Measurements from ENCODE around the gene RNF157. TPM values are rescaled to one million over a fixed set of nuclear protein-coding genes. Genes with fewer than 3 reads are reported as not detected.
A peak's percentile ranks its signal among the peaks of the same experiment; 100 is the strongest.

Gene RNF157
- total RNA-seq (1 to 10 TPM; 1.3 to 4.3 (median 2.6) TPM), polyA plus RNA-seq (1 to 10 TPM; 1.4 to 1.9 TPM)
- long read RNA-seq, donor 1, partial matches to known transcripts = 4 of 4 reads
- long read RNA-seq, donor 1, other reads (novel, unspliced or antisense) = 0 of 4 reads
- long read RNA-seq, donor 2, full-length matches to known transcripts = 3 of 3 reads
- long read RNA-seq, donor 2, partial matches to known transcripts = 0 of 3 reads
- long read RNA-seq, donor 2, other reads (novel, unspliced or antisense) = 0 of 3 reads
- long read RNA-seq, donor 3, partial matches to known transcripts = 1 of 1 reads
- long read RNA-seq, donor 3, other reads (novel, unspliced or antisense) = 0 of 1 reads

DNA sequence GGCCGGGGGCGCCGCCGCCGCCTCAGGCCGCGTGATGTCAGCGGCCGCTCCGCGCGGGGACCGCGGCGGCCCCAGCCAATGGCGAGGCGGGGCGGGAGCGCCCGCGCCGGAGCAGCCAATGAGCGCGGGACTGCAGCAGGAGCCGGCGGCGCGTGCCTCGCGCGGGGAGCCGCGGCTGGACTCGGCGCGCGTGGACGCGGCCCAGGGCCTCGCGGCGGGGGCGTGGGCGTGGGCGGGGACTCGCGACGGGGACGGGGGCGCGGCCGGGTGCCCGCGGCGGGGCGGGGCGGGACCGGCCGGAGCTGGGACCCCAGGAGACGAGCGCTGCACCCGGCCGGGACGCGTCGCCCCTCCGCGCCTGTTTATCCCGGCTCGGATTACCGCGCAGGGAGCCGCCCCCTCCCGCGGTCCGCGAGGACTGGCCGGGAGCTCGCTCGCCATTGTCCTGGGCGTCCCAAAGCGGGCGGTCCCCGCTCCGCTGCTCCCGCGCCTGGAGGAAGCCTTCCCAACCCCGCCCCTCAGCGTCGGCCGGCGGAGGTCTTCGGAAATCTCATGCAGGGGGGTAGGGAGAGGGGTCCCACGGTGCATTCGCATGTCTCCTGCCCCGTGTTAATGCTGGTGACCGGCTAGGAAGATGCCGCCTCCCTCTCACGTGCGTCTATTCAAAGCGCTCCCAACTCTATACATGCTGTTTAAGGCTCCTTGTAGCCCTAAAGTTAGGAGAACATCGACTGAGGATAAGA, at the start of gene RNF157:
RNF157 (minus strand) TSS at position 33 of the 743 bp plus-strand sequence. CDS start 253 bp downstream, outside the sequence.
- Histone ChIP-seq H3K27me3 (no peaks in the 10 kb centered on the region), H3K36me3 (no peaks in the 10 kb centered on the region), H3K4me1 (ENCODE audit: insufficient read depth) (no peaks in the 10 kb centered on the region), H3K4me3 (peak within 1 kb of the TSS; percentile 46), H3K9me3 (no peaks in the 10 kb centered on the region), H3K27ac (no peak within 1 kb of the TSS)
- DNase-seq = peak; percentile 33 to 72 (median 51)
- TF ChIP-seq POLR2A (IDR thresholded peaks at IDR 0.05) = no peak
- TF ChIP-seq EP300 (IDR thresholded peaks at IDR 0.05) = no peak
- intact Hi-C loops (cut with DNase I) = no loop called here
- WGBS, 3 donors = 1% methylated on average over 40 to 97 of the region's 102 CpGs

DNA sequence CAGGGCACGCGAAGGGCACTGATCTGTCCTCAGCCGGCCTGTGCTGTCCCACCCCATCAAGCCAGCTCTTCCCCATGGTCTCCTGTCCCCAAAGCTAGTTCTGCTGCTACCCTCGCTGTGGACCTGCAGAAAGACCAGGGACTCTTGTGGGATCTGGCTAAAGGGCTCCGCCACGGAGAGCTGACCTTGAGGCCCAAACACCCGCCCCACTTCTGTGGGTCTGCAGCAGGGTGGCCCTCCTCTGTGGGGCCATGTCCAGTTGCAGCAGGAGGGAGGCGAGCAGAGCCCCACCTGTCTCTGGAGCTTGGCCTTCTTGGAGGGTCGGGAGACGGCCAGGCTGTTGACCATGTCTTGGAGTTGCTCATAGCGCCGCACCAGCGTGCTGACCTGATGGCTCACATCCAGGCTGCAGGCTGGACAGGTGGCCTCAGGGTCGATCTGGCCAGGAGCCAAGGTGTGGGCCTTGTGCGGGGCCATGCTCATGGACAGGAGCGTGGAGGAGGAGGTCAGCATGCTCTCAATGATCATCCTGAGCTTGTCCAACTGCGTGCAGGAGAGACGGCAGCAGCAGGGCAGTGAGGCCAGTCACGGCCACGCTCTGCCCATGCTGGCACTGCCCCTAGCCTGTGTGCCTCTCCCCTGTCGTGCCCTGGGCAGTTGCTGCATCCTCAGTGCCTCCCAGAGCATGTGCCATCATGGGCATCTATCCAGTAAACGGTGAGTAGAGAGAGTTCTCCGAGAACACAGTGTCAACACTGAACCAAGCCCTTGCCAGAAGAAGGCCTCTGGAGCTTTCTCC, 41.5 kb upstream of the RNF157 start:
- H3K36me3 ChIP-seq = no peaks in the 10 kb centered on the region
- H3K4me3 ChIP-seq = no peak overlapping the region
- intact Hi-C loops (cut with DNase I) = loop anchor here in 1 of 4 donors (2.0 kb wide), 1 partner anchor 159 kb away; no protein-coding TSS in a partner anchor
- H3K27me3 ChIP-seq = no peaks in the 10 kb centered on the region
- WGBS, 3 donors = 62 to 79% (median 68%) methylated on average over 22 to 23 of the region's 23 CpGs
- peak in 1 of 5 donors; percentile 49 for DNase-seq
- H3K4me1 ChIP-seq (ENCODE audit: insufficient read depth) = peaks cover 1% of the 10 kb centered on the region
- no peak overlapping the region for H3K27ac ChIP-seq
- no peaks in the 10 kb centered on the region for H3K9me3 ChIP-seq
- TF ChIP-seq EP300 (IDR thresholded peaks at IDR 0.05) (no peak), POLR2A (IDR thresholded peaks at IDR 0.05) (no peak)
- TF ChIP-seq, protein P1, sequence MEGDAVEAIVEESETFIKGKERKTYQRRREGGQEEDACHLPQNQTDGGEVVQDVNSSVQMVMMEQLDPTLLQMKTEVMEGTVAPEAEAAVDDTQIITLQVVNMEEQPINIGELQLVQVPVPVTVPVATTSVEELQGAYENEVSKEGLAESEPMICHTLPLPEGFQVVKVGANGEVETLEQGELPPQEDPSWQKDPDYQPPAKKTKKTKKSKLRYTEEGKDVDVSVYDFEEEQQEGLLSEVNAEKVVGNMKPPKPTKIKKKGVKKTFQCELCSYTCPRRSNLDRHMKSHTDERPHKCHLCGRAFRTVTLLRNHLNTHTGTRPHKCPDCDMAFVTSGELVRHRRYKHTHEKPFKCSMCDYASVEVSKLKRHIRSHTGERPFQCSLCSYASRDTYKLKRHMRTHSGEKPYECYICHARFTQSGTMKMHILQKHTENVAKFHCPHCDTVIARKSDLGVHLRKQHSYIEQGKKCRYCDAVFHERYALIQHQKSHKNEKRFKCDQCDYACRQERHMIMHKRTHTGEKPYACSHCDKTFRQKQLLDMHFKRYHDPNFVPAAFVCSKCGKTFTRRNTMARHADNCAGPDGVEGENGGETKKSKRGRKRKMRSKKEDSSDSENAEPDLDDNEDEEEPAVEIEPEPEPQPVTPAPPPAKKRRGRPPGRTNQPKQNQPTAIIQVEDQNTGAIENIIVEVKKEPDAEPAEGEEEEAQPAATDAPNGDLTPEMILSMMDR (IDR thresholded peaks at IDR 0.05) = no peak

DNA sequence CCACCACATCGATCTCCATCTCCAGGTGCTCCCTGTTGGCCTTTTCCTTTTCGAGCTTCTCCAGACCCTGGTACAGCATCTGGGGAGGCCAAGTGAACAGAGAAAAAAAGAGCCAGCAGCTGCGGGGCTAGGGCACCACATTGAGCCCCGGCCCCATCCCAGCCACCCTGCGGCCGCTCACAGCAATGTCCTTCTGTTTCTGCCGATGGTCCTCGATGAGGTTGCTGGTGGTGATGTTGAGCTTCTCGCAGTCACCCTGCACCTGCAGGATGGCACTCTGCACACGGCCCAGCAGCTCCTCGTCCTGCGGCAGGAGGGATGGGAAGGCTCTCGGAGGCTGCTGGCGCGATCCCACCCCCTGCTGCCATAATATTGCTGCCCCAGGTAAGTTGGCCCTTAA, 40.4 kb upstream of the RNF157 start:
- Histone ChIP-seq H3K27ac (no peak overlapping the region), H3K4me3 (no peak overlapping the region), H3K4me1 (ENCODE audit: insufficient read depth) (peaks cover 1% of the 10 kb centered on the region), H3K36me3 (no peaks in the 10 kb centered on the region), H3K9me3 (no peaks in the 10 kb centered on the region), H3K27me3 (no peaks in the 10 kb centered on the region)
- 90 to 93% (median 91%) methylated on average over 15 of the region's 15 CpGs for WGBS, 3 donors
- TF ChIP-seq EP300 (IDR thresholded peaks at IDR 0.05) (no peak), POLR2A (IDR thresholded peaks at IDR 0.05) (no peak)
- TF ChIP-seq, protein P1 (IDR thresholded peaks at IDR 0.05) = no peak
- intact Hi-C loops (cut with DNase I) = loop anchor here in 1 of 4 donors (2.0 kb wide), 1 partner anchor 158 kb away; no protein-coding TSS in a partner anchor
- DNase-seq = no peak

DNA sequence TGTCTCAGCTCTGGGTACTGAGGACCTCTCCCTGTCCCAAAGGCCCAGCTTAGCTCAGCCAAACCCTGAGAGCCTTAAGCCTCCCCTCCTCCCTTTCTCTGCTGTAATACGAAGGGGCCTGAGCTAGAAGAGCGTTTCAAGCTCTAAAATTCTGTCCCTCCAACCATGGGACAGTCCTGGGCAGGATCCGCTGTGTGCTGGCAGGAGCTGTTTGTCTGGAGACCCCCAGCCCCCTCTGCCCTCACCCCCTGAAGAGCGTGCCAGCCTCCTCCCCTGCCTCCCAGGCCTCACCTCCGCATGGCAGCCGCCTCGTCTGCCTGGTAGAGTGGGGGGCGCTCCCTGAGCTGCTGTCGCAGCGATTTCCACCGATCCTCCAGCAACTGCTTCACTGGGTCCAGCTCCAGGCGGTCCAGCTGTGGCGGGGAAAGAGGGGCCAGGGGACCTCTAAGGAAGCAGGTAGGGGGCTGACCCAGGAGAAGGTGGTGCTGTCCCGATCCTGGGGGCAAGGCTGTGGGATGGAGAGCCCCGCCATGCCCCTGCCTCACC, 39.5 kb upstream of the RNF157 start:
- H3K36me3 ChIP-seq = no peaks in the 10 kb centered on the region
- no peaks in the 10 kb centered on the region for H3K27me3 ChIP-seq
- no peak overlapping the region for H3K27ac ChIP-seq
- TF ChIP-seq, protein P1 (IDR thresholded peaks at IDR 0.05) = no peak
- TF ChIP-seq EP300 (IDR thresholded peaks at IDR 0.05) (no peak), POLR2A (IDR thresholded peaks at IDR 0.05) (no peak)
- no peak for DNase-seq
- intact Hi-C loops (cut with DNase I) = loop anchor here (1.0 to 10.0 kb wide), 8 partner anchors 95 to 365 kb away; no protein-coding TSS in a partner anchor
- no peak overlapping the region for H3K4me3 ChIP-seq
- WGBS, 3 donors = 86 to 89% (median 87%) methylated on average over 15 of the region's 15 CpGs
- H3K9me3 ChIP-seq = no peaks in the 10 kb centered on the region
- H3K4me1 ChIP-seq (ENCODE audit: insufficient read depth) = peaks cover 1% of the 10 kb centered on the region

All from ovary (tissue), 10 donors.